Stimulated activated CD4-positive, alpha-beta T cell treated with anti-CD3 and anti-CD28 coated beads, Interleukin-12 subunit alpha, Interleukin-12 subunit beta, amount 100 ng/mL, for 48 hours (primary cell): Measurements from ENCODE around the gene ATP2B2.

ENCODE experiments used
- DNase-seq, 3 donors: peaks; one replicate each; pipeline ENCODE4 v3.0.0-alpha.2; 2020; ENCODE audit warnings: low read depth in 2 of 3, low spot score in 1 of 3

The ATP2B2 gene

DNA sequence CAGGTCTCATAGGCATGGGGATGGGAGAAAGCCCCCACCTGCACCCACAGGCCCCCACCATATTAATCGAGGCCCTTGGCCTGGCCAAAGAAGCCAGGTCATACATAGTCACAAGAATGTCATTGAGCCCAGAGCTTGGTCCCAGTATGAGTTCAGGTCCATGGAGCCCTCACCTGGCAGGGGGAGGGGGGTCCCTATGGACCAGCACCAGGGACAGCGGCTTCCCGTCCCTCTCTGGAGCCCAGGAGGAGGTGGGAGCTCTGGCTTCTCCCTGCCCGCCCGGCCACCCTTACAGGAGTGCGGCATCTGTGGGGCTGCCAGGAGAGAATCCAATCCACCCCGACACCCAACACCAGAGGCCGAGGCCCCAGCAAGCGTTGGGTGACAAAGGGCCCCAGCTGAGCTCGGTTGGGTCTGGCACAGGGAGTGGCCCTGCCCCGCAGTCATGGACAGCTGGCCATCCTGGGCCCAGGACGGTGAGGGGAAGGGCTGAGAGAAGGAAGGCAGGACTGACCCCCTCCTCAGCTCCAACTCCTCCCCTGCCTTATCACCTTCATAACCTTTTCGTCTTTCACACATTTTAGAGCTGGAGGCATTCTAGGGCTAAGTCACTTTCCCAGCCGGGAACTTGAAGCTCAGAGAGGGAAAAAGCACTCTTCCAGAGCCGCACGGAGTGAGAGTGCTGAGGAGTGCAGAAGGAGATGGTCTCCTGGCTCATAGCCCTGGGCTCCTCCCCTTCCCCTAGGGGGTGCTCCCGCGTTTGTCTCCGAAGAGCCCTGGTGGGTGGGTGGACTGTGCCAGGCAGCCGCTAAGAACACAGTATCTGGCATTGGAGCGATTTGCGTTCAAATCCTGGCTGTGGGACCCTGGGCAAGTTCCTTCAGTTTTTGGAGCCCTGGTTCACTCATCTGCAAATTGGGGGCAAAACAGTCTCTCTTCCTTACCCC lies 54.6 kb downstream of the ATP2B2 start:
- no peak for DNase-seq

DNA sequence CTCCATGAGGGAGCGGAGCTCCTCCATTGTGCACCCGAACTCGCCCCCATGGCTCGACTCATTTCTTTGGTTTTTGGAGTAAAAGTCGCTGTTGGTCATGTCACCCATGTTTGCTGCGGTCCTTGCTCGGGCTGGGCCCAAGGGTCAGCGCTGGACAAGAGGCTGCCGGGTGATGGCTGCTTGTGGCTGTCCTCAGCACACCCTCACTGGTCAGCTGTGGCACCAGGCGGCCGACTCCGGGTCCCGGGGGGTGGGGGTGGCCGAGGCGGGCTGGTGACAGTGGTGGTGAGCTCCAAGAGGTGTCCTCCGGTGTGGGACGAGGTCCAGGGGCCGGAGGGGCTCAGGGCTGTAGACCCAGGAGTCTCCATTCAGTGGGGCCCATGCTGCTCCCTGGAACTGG lies 56.0 kb downstream of the ATP2B2 start:
- no peak for DNase-seq

DNA sequence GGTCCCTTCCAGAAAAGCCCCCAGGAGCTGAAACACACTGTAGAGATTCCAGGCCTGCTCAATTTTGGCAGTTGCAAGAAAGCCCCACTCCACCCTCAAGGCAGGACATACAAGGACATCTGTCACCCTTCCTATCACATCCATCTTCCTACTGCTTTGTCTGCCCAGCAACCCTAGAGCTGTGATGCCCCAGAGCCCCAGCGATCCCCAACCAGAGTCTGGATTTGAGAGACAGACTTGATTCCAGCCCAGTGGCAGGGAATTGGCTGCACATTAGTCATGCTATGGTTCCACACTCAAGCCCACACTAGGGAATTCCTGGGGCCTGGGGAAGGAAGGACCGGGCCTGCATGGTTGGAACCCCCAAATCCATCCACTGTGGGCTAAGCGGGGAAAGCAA lies 56.8 kb downstream of the ATP2B2 start:
- no peak for DNase-seq

DNA sequence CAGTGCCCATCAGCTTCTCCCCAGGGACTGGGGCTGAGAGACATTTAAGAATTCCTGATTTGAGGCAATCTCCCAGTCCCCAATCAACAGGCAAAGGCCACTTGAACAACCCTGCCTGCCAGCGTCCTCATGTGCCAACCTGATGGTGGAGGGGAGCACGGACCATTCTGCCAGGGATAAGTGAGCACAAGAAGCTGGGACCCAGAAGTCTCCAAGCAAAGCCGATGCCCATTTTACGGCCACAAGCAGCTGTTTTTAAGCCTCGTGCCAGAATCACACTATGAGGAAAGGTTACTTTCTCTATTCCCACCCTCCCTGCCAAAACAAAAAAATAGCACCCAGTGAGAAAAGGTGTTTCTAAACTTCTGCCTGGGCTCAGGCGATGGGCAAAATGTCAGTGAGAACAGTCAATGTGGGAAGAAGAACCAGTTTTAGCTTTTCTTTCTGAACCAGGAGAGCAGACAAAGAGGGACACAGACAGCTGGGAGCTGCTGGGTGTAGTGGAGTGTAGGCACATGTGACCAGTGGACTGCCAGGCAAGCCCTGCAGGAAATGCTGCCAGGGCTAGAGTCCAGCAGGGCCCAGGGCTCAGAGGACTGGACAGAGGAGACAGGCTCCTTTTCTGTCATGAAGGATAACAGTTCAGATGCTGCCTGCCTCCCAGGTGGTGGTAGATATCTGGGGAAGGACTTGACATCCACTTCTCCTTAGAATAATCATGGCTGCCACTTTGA lies 57.7 kb downstream of the ATP2B2 start:
- DNase-seq: no peak

DNA sequence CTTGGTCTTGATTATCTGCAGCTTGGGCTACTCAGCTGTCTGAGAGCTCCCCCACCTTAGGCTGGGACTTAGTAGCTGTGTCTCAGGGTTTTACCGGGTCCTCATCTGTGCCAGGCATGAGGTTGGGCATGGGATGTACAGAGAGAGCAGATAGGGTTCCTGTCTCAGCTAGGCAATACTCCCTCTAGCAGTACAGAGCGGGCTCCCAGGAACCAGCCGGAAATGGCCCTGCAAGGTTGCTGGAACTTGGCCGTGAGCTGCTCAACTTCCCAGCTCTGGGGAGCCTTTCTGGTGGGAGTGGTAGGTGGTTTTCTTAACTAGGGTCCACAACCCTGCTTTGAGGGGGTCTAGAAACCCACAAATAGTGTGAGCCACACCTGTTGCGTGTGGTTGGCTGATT lies 58.3 kb downstream of the ATP2B2 start:
- no peak for DNase-seq

DNA sequence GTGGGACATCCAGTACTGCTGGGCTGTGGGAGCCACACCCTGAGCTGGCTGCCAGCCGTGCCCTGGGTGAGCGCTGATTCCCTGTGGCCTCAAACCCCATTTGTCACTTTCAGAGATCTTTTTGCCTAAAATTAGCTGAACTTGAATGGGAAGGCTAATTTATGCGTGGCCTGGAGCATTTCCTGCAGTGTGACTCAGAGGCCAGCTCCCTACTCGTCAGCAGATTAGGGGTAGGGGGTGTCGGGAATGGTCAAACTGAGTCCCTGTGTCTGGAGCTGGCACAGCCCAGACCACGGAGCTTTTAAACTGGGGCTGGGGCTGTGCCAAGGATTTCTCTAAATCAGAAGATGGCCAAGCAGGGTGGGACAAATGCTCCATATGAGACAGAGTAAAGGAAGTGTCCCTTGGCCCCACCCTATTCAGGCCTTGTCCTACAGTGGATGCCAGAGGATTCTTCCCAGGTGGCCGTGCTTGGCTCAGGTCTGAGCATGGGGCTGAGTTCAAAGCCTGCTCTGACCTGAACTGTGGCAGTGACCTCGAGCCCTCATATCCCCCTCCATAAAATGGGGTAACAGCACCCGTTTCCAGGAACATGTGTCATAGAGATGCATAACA lies 59.7 kb downstream of the ATP2B2 start:
- no peak for DNase-seq

DNA sequence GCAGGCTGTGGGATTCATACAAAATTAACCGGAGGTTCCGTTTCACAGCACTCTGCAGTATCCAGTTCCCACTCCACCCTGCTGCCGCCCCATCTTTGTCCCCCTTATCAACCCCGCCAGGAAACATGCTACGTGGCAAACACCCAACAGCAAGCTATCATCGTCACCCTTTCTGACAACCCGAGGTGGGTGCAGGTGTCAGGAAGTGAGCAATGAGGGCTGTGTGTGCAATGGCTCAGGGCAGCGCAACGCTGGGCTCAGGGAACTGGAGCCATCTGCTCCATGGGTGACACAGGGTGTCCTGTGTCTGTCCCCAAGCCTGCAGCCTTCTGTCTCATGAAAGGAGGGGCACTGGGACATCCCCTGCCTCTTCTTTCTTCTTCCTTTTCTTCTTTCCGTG lies 60.9 kb downstream of the ATP2B2 start:
- DNase-seq: no peak

DNA sequence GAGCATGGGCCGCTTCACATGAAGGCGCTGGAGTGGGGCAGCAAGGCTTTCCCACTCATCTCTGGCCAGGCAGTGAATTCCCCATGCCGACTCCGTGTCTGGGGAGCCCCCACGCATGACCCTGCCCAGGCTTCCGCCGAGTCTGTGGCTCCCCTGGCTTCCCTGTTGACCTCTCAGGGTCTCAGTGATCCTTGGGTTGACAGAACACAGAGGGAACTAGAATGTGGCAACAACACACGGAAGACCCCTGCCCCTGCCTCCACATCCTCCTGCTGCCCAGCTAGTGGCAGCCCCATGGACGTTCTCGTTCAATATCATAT lies 61.3 kb downstream of the ATP2B2 start:
- no peak for DNase-seq

DNA sequence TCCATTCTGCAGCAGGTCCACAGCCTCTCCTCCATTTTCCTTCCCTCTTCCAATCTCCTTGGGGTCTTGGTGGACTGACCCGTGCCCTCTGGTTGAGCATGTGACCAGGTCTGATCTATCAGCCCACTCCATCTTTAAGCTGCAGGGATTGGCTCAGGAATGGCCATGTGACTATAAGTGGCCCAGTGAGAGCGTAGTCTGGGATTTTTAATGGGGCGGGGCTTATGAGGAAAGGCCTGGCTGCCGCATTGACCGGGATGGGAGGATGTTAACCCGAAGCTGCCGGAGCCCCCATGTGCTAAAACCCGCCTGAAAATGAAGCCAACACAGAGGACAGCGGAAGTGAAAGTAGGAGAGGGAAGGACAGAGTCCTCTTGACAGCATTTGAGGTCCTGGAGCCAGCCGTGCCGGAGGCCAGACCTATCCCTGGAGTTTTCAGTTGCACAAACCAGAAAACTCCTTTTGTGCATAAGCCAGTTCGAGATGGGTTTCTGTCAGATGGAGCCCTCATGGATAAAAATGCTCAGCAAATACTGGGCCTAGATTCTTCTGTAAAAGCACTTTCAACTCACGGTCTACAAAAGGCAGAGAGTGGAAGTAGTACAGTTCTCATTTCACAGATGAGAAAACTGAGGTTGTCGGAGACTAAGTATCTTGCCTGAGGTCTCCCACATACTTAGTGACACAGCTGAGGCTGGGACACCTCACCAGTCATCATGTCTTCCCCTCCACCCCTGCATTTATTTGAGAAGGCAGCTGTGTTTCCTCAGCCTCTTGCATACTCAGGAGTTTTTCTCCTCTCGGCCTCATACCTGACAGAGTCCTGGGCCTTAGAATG lies 61.9 kb downstream of the ATP2B2 start:
- no peak for DNase-seq

DNA sequence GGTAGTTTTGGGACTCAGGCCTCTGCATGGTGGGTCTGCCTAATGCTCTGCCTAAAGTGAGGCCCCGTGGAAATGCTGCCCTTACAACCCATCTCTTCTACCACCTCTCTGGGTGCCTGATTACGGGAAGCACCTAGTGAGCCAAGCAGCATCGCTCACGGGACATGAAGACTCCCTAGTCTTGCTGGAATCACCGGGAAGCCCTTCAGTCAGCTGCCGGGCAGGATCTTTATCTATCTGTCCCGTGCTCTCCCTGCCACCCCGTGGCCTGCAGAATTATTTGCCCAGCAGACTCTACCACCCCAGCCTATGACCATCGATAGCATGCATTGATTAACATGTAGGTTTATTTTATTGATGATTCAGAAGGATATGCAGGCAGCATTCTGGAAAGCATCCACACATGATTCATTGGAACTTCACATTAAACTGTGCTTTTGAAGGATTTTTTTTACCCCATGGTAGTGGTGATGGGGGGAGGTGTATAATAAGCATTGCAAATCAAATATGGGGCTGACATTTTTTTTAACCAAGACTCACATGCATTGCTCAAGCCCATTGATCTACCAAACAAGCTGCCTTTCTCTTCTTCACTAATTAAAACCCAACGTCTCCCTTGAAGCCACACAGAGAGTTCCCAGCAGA lies 63.1 kb downstream of the ATP2B2 start:
- DNase-seq: no peak

DNA sequence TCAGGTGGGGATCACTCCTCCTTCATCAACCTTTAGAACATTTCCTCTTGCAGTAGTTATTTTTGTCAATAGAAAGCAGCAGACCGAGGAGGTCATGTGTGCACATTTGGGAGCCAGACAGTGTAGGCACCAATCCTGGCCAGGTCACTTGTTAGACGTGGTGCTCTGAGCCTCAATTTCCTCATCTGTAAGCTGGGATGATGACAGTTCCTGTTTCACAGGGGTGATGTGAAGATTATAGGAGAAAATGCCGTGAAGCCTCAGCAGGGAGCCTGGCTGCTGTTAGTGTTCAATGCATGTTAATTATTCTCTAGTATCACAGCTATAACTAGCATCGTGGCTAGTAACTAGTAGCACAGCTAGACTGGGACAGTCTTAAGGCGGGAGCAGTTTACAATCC lies 64.7 kb downstream of the ATP2B2 start:
- no peak for DNase-seq

DNA sequence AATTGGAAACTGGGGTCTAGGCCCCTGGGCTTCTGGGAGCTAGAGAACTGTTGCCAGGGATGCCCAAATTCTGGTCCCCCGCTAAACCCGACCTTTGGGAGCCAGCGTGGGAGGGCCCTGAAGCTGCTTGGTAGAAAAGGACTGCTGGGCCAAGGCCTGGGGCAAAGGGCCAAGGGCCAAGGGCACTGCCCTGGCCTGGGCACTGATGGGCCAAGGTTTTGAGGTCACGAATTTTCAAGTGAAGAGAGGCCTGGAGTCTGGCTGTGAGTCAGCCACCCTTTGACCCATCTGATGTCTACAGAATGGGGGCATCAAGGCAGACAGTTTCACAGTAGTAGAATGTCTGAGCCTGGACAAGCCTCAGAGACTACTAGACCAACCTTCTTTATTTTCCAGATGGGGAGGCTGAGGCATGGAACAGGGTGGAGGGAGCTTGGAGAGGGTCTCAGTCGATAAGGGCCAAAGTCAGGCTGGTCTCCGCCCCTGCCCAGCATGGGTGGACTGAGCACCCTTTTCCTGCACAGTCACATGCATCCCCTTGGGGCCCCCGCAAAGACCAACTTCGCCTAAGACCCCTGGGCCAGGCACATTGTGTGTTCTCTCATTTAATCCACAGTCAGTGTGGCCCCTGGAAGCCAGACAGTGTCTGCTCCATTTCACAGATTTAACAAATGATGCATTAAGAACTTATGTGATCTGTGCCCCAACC lies 66.3 kb downstream of the ATP2B2 start:
- no peak for DNase-seq

DNA sequence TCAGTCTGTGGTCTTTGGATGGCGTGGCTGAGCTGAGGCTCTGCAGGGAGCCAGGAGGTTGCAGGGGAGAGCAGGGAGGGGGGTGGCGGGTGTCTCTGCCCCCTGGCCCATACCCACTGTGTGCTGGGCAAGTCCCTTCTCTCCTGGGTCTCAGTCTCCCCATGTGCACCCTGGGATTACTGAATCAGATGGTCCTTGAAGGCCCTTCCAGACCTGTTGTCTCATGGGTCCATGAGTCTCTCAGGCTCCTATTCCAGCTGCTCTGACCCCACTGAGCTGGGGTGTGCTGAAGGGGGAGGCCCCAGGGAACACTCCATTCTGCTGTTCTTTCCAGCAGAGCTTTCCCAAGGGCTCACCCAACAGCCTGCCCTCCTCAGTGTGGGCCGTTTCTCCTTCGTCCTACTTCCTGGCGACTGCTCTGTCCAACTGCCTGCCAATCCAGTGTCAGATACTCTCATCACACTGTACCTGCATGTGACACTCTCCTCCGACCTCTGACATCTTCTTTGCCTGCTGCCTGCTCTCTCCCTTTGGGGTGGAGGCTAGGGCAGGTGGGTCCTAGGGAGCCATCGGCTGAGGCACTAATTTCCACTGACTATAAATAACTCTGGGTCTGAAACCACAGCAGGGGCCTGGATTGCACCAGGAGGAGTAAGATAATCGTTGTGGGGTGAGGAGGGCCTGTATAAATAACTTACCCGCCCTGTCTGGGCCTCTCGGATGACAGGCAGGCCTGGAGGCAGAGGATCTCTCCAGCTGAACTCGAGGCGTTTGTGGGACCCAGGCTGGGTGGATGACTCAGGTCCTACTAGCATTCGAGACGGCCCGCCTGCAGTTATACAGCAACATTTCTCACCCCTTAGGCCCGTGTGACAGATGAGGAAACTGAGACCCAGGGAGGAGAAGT lies 67.1 kb downstream of the ATP2B2 start:
- DNase-seq: peak in 1 of 3 donors; percentile 7

DNA sequence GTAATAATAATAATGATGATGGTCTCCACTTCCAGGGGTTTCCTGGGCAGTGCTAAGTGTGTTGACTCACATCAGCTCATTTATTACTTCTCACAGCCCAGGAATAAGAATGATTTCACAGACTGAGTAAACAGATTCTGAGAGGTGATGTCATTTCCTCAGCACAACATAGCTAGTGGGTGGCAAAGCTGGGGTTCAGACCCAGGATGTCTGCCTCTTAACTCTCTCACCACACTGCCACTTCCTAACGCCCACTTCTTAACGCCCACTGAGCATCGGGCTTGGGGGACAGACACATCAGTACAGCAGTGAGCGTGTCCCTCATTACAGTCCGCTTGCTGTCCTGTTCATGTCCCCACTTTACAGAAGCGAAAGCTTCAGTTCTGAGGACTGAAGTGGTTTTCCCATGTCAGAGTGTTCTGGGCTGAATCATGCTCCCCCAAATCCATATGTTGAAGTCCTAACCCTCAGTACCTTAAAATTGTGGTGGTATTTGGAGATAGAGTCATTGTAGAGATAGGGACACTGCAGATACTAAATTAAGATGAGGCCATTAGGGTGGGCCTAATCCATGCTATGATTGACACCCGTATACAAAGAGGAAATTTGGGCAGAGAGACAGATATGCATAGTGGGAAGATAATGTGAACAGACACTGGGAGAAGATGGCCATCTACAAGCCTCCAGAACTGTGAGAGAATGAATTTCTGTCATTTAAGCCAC lies 68.0 kb downstream of the ATP2B2 start:
- DNase-seq: peak; percentile 32 to 53 (median 46)

DNA sequence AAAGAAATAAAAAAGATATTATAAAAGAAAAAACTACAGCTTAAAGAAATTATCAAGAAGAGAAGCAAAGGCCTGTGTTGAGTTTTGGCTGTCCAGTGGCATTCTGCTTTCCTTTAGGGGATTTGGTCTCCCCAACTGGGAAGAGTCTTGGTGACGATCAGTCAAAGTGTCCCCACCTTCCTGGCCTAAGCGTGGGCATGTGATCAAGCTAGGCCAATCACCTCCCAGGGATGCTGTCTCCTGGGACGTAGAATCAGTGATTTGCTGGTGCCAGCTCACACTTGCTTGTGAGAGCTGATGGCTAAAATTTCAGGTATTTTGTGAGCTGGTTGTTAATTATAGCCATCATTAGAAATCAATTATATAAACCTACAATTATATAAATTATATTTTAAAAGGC lies 69.5 kb downstream of the ATP2B2 start:
- no peak for DNase-seq

DNA sequence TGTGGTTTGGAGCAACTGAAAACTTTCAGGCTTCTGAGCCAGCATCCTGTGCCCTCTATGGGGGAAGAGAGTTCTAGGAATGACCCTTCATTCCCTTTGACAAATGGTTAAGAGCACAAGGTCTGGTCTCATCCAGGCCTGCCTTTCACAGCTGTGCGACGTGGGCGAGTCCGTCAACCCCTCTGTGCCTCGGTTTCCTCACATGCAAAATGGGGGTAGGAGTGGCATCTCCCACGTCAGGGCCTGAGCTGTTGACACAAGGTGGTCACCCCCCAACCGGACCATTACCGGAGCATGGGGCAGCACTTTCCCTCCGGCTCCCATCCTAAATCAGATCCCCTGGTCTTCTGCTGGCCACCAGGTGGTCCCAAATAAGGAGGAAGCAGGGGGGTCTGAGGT lies 70.4 kb downstream of the ATP2B2 start:
- no peak for DNase-seq

DNA sequence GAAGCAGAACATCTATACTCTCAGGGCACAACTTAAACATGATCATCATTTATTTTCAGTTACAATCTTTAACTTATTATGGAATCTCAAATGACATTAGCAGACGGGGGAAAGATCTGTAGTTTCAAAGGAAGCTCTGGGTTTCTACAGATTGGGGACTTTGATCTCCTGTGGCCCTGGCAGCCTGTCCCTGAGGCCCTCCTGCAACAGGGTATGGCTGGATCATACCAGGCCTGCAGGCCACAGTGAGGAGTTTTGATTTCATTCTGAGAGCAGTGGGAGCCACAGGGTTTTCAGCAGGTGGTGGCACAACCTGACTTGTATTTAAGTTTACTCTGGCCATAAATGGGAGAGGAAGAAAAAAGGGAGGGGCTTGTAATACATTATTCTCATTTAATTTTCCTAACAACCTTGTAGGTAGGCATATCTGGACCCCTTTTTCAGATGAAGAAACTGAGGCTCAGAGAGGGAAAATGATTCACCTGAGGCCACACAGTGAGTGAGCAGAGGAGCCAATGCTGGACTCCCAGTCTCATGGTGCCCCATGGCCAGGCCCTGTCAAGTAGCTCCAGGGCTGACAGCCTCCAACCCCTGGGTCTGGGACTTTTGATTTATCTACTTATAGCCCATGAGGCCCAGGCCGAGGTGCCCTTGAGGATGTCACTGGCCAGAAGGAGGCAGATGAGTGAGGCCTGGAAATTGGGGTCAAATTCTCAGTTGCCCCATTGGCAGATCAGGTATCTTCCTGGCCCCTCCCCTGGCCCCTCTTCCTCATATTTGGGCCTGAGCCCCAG lies 71.0 kb downstream of the ATP2B2 start:
- DNase-seq: no peak

DNA sequence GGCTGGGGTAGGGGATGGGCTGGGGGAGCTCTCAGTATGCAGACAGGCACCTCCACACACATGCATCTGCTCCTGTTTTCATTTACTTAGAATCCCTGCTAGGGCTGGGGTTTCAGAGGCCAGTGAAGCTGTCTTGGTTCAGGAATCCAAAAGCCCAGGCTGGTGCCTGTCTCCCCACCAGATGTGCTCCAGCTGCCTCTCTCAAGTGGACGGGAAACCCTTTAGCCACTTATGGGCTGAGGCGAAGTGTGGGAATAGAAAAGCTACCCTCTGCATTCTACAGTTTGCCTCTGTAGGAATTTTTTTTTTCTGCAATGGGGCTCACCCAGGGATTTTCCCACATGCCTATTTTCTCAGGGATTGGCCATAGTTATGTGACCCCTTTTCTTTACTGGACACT lies 72.5 kb downstream of the ATP2B2 start:
- DNase-seq: no peak
